Measurements from ENCODE around the gene ASRGL1. TPM values are rescaled to one million over a fixed set of nuclear protein-coding genes. Genes with fewer than 3 reads are reported as not detected.

ASRGL1 gene
- total RNA-seq, 1 experiment from 2014 or later = 51.6 TPM

DNA sequence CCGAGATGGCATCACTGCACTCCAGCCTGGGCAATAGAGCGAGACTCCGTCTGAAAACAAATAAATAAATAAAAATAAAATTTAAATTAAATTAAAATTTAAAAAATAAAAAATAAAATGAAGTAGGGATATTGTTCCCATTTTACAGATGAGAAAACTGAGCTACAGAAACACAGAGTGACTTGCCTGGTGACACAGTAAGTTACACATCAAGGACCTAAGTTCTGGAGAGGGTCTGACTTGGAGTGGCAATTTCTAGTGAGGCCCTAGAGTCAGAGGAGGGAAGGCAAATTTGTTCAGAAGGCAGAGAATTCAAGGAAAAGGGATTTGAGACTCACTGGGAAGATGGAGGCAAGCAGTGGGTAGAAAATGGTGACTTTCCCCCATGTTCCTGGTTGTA lies 83.6 kb downstream of the ASRGL1 start:
- ATAC-seq (no peak), DNase-seq (ENCODE audit: low spot score) (no peak)
- H3K4me1 Mint-ChIP-seq = no peaks in the 10 kb centered on the region
- H3K9me3 Mint-ChIP-seq = no peaks in the 10 kb centered on the region
- H3K27me3 Mint-ChIP-seq (ENCODE audit: low read depth) = peaks cover 44% of the 10 kb centered on the region
- POLR2A ChIA-PET = no interaction called here
- TF ChIP-seq HMGA2 (CRISPR knock-in tag; IDR thresholded peaks at IDR 0.05) (peak; percentile 88), ZNF396 (CRISPR knock-in tag; IDR thresholded peaks at IDR 0.05; ENCODE audit: borderline replicate concordance) (no peak)
- CTCF ChIA-PET = interaction anchor here (3.2 to 11.8 kb wide), 2 partner anchors 26 to 121 kb away, joined by 18 to 552 read pairs; partner anchors contain the start of gene AHNAK
- H3K27ac Mint-ChIP-seq = no peak overlapping the region
- no peak overlapping the region for H3K4me3 Mint-ChIP-seq
- no peaks in the 10 kb centered on the region for H3K36me3 Mint-ChIP-seq

DNA sequence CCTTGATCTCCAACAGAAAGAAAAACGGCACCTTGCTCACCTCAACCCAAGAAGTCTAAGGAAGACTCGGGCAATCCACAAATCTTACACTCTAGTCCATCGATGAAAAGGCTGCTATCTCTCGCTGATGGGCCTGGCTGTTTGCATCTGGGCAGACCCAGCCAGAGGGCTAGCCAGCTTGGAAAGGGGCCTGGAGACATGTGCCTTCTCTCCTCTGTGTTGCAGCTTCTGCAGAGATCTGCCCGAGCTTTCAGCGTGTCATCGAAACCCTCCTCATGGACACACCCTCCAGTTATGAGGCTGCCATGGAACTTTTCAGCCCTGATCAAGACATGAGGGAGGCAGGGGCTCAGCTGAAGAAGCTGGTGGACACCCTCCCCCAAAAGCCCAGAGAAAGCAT lies 84.7 kb downstream of the ASRGL1 start:
- no peak for ATAC-seq
- no peak overlapping the region for H3K4me3 Mint-ChIP-seq
- POLR2A ChIA-PET = no interaction called here

More for the DNA sequence above, 84.7 kb downstream of the ASRGL1 start:
- H3K36me3 Mint-ChIP-seq = no peaks in the 10 kb centered on the region
- DNase-seq (ENCODE audit: low spot score) = no peak
- TF ChIP-seq KAT7 (CRISPR knock-in tag; IDR thresholded peaks at IDR 0.05; ENCODE audit: borderline replicate concordance) (no peak), ZBTB21 (CRISPR knock-in tag; IDR thresholded peaks at IDR 0.05; ENCODE audit: borderline replicate concordance) (no peak), NFE2L1 (CRISPR knock-in tag; IDR thresholded peaks at IDR 0.05) (no peak), ATF1 (CRISPR knock-in tag; IDR thresholded peaks at IDR 0.05) (no peak), NR3C1 (CRISPR knock-in tag; conservative IDR thresholded peaks at IDR 0.05; ENCODE audit: low read depth) (no peak), SMAD4 (CRISPR knock-in tag; IDR thresholded peaks at IDR 0.05) (no peak), TEAD4 (CRISPR knock-in tag; IDR thresholded peaks at IDR 0.05) (no peak), ARID4B (CRISPR knock-in tag; IDR thresholded peaks at IDR 0.05; ENCODE audit: borderline replicate concordance) (no peak), FOXP1 (CRISPR knock-in tag; IDR thresholded peaks at IDR 0.05; ENCODE audit: borderline replicate concordance) (no peak), ZNF532 (CRISPR knock-in tag; IDR thresholded peaks at IDR 0.05; ENCODE audit: borderline replicate concordance) (no peak)
- TF ChIP-seq, protein P1, sequence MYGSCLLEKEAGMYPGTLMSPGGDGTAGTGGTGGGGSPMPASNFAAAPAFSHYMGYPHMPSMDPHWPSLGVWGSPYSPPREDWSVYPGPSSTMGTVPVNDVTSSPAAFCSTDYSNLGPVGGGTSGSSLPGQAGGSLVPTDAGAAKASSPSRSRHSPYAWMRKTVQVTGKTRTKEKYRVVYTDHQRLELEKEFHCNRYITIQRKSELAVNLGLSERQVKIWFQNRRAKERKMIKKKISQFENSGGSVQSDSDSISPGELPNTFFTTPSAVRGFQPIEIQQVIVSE (CRISPR knock-in tag; IDR thresholded peaks at IDR 0.05; ENCODE audit: borderline replicate concordance) = no peak
- H3K27me3 Mint-ChIP-seq (ENCODE audit: low read depth) = peaks cover 44% of the 10 kb centered on the region
- CTCF ChIA-PET = interaction anchor here (1.0 to 11.8 kb wide), 6 partner anchors 9 to 138 kb away, joined by 3 to 552 read pairs (median 5); partner anchors contain the start of gene AHNAK
- no peak overlapping the region for H3K27ac Mint-ChIP-seq
- no peaks in the 10 kb centered on the region for H3K9me3 Mint-ChIP-seq
- H3K4me1 Mint-ChIP-seq = peaks cover 8% of the 10 kb centered on the region

All from WTC11 (cell line).